WERI-Rb-1 (cell line): ENCODE data around the gene SRRD.

ENCODE experiments used
- DNase-seq: peaks from one replicate; pipeline ENCODE4 v3.0.0-alpha.2; 2020
- H3K27ac ChIP-seq: fragments of 250-450 bp; sonication (Bioruptor Pico); 2 replicates; pipeline ENCODE4 v1.5.1; 2020; ENCODE audit warnings: mild to moderate bottlenecking, moderate library complexity
- H3K27me3 ChIP-seq: fragments of 250-450 bp; sonication (Bioruptor Pico); 2 replicates; pipeline ENCODE4 v1.5.1; 2021; ENCODE audit warnings: mild to moderate bottlenecking, low read depth, moderate library complexity; ENCODE audit not compliant: insufficient read depth, severe bottlenecking
- H3K36me3 ChIP-seq: fragments of 250-450 bp; sonication (Bioruptor Pico); 2 replicates; pipeline ENCODE4 v1.5.1; 2020; ENCODE audit warnings: mild to moderate bottlenecking, moderate library complexity
- H3K4me3 ChIP-seq: 2 replicates; pipeline ENCODE4 v1.5.1; 2011; ENCODE audit warnings: low read depth, mild to moderate bottlenecking, control low read depth, low read length
- H3K9me3 ChIP-seq: fragments of 250-450 bp; sonication (Bioruptor Pico); 2 replicates; pipeline ENCODE4 v1.5.1; 2021; ENCODE audit warnings: mild to moderate bottlenecking, moderate library complexity; ENCODE audit not compliant: severe bottlenecking
- TF ChIP-seq, protein P1 (sequence below): IDR thresholded peaks from 2 replicates; pipeline ENCODE4 v1.5.1; 2011; ENCODE audit warnings: low read depth, mild to moderate bottlenecking, control low read depth, inconsistent platforms, low read length

SRRD gene

GRCh38 chr22:26479043-26479791, 4.5 kb upstream of the SRRD start:
- peak overlapping the region; percentile 20 for H3K4me3 ChIP-seq
- DNase-seq: peak; percentile 29
- H3K9me3 ChIP-seq: peaks cover 2% of the 10 kb centered on the region
- TF ChIP-seq, protein P1, sequence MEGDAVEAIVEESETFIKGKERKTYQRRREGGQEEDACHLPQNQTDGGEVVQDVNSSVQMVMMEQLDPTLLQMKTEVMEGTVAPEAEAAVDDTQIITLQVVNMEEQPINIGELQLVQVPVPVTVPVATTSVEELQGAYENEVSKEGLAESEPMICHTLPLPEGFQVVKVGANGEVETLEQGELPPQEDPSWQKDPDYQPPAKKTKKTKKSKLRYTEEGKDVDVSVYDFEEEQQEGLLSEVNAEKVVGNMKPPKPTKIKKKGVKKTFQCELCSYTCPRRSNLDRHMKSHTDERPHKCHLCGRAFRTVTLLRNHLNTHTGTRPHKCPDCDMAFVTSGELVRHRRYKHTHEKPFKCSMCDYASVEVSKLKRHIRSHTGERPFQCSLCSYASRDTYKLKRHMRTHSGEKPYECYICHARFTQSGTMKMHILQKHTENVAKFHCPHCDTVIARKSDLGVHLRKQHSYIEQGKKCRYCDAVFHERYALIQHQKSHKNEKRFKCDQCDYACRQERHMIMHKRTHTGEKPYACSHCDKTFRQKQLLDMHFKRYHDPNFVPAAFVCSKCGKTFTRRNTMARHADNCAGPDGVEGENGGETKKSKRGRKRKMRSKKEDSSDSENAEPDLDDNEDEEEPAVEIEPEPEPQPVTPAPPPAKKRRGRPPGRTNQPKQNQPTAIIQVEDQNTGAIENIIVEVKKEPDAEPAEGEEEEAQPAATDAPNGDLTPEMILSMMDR: peak; percentile 14; the same call in 1 of the 2 replicates
- peak overlapping the region; percentile 82 for H3K27ac ChIP-seq
- no peaks in the 10 kb centered on the region for H3K27me3 ChIP-seq
- H3K36me3 ChIP-seq: peaks cover 27% of the 10 kb centered on the region

- Histone ChIP-seq H3K4me3 (peak overlapping the region; percentile 20), H3K36me3 (peaks cover 21% of the 10 kb centered on the region), H3K9me3 (peaks cover 3% of the 10 kb centered on the region), H3K27me3 (no peaks in the 10 kb centered on the region), H3K27ac (peak overlapping the region; percentile 82)
- TF ChIP-seq, protein P1: no peak
- no peak for DNase-seq
Measured at GRCh38 chr22:26479792-26480610, 3.7 kb upstream of the SRRD start.

GRCh38 chr22:26480611-26480932, 3.1 kb upstream of the SRRD start:
- Histone ChIP-seq H3K27me3 (no peaks in the 10 kb centered on the region), H3K4me3 (no peak overlapping the region), H3K27ac (peak overlapping the region; percentile 18; the same call in 1 of the 2 replicates), H3K36me3 (peaks cover 17% of the 10 kb centered on the region), H3K9me3 (peaks cover 3% of the 10 kb centered on the region)
- TF ChIP-seq, protein P1: no peak
- no peak for DNase-seq

GRCh38 chr22:26481112-26481693, 2.5 kb upstream of the SRRD start:
- Histone ChIP-seq H3K27me3 (no peaks in the 10 kb centered on the region), H3K4me3 (no peak overlapping the region), H3K27ac (no peak overlapping the region; the same call in 1 of the 2 replicates), H3K9me3 (peaks cover 3% of the 10 kb centered on the region), H3K36me3 (peaks cover 12% of the 10 kb centered on the region)
- TF ChIP-seq, protein P1: no peak
- no peak for DNase-seq

DNA sequence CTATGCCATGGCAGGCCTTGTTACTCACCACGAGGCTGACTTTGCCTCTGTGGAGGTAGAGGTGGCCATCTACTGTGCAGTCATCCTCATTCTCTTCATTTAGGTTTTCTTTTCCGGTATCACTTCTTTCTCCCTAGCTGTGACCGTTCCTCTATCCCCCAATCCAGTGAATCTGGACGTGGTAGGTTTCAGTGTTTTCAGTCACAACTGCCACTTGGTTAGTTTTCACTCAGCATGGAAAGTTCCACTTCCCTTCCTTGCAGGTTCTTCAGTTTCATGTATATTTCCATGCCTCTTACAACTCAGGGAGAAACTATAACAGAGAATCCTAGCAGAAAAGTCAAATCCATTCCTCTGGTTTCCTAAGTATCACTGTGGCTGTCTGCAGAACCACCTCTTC, 2.0 kb upstream of the SRRD start:
- H3K27ac ChIP-seq: no peak overlapping the region
- no peaks in the 10 kb centered on the region for H3K27me3 ChIP-seq
- no peak for DNase-seq
- H3K36me3 ChIP-seq: peaks cover 9% of the 10 kb centered on the region
- H3K9me3 ChIP-seq: peaks cover 3% of the 10 kb centered on the region
- TF ChIP-seq, protein P1: no peak
- no peak overlapping the region for H3K4me3 ChIP-seq
